ENCODE results near the gene LPCAT1.

LPCAT1 gene

DNA sequence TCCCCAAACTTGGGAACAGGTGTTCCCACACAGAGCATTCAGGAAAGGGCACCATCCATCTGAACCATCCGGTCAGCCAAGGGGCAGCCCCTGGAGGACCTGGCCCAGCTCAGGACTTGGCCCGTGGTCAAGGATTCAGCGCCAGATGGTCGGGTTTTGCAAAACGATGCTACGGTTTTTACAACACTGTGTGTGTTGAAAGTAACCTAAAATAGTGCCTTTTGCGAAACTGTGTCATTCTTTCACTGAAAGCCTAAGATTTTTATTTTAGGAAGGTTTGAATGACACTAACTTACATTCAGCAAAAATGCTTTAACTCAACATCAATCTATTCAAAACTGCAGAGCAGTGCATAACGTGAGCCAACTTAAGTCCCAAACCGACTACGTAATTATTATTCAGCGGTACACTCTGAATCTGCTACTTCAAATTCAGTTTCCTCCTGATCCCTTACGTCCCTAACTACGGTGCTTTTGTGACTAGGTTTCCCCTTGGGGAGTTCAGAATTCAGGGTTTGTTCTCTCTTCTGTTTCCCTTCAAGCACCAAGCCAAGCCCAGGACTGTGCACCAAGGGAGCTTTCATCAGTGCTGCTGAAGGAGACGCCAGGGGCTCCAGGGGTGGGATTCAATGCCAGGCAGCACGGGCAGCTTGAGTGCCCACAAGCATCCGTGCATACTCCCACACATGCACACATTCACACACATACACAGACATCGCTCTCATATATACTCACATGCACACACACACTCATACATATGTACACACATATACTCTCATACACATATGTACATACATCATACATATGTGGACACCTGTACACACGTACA is 25.8 kb downstream of the LPCAT1 start:
- DNase-seq (ENCODE audit: low read depth), result peak; percentile 89
- TF ChIP-seq, protein P1, sequence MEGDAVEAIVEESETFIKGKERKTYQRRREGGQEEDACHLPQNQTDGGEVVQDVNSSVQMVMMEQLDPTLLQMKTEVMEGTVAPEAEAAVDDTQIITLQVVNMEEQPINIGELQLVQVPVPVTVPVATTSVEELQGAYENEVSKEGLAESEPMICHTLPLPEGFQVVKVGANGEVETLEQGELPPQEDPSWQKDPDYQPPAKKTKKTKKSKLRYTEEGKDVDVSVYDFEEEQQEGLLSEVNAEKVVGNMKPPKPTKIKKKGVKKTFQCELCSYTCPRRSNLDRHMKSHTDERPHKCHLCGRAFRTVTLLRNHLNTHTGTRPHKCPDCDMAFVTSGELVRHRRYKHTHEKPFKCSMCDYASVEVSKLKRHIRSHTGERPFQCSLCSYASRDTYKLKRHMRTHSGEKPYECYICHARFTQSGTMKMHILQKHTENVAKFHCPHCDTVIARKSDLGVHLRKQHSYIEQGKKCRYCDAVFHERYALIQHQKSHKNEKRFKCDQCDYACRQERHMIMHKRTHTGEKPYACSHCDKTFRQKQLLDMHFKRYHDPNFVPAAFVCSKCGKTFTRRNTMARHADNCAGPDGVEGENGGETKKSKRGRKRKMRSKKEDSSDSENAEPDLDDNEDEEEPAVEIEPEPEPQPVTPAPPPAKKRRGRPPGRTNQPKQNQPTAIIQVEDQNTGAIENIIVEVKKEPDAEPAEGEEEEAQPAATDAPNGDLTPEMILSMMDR (IDR thresholded peaks at IDR 0.05; ENCODE audit: insufficient read depth, low read depth, low read length, missing control alignments), result no peak
- H3K4me3 ChIP-seq (ENCODE audit: low read depth, low read length), result peak overlapping the region; percentile 42

DNA sequence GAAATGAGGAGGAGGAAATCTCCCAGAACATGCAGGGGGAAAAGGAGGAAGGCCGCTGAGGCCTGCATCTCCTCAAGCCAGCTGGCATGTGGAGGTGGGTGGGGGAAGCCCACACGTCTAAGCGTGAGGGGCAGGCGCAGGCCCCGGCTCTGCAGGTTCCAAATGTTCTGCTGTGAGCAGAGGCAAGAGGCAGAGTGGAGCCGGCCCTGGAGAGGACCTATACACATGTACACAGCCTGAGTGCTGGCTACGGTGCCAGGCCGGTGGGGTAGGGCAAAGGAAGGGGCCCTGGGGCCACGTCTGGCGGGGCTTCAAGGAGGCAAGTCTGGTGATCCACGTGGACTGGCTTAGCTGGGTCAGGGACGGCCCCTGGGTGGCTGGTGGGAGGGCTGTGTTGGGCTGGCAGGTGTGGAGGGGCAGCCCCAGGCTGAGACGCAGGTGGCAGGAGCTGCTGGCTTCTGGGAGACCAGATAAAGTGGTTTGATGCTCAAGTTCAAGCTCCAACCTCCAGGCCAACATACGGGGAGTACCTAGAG is 26.4 kb downstream of the LPCAT1 start:
- TF ChIP-seq, protein P1 (IDR thresholded peaks at IDR 0.05; ENCODE audit: insufficient read depth, low read depth, low read length, missing control alignments), result no peak
- peak; percentile 87 for DNase-seq (ENCODE audit: low read depth)
- H3K4me3 ChIP-seq (ENCODE audit: low read depth, low read length), result peak overlapping the region; percentile 42

DNA sequence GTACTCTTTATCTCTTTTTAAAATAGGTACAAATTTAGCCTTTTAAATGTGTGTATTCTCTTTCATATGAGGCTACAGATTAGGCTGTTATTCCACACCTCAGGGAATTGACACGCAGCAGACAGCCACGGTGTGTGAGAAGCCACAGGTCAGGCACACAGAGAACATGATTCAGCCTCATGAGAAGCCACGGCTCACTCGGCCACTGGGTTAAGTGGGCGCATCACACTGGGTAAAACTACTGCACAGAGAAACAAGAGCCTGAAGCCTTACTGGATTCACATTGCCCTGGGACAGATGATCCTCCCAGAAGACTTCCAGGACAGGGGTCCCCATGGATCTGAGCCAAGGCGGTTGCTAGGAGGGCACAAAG is 28.2 kb downstream of the LPCAT1 start:
- peak; percentile 78 for DNase-seq (ENCODE audit: low read depth)
- peak overlapping the region; percentile 73 for H3K4me3 ChIP-seq (ENCODE audit: low read depth, low read length)
- TF ChIP-seq, protein P1 (IDR thresholded peaks at IDR 0.05; ENCODE audit: insufficient read depth, low read depth, low read length, missing control alignments), result no peak

DNA sequence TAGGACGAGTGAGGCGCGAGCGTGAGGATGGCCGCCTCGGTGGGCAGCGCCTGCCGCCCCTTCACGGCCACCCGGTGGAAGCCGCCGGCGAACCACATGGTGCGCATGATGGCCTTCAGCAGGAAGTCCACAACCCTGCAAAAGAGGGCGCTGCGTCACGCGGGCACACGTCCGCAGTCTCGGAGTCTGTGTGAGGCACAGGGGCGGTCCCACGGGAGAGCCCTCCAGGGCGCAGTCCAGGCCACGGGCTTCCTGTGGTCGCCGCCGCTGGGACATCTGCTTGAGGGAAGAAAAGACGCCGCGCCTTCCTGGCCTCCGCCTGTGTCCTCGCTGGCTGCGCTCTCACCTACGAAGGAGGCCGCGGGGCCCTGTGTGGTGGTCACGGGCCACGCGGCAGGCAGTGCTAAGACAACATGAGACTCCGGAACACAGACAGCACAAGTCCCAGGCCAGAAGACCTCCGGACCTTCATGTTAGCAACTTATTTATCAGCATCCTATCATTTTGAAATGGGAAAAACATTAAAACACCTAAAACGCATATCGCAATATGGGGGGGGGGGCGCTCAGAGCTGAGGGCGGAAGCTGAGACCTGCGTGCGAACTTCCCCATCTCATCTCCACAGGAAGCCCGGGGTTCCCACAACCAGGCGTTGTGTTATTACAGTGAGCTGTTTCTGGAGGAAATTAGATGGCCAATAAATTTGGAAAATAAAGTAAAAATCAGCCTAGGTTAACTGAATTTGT is 28.8 kb downstream of the LPCAT1 start:
- DNase-seq (ENCODE audit: low read depth), result peak; percentile 97
- peak overlapping the region; percentile 73 for H3K4me3 ChIP-seq (ENCODE audit: low read depth, low read length)
- TF ChIP-seq, protein P1 (IDR thresholded peaks at IDR 0.05; ENCODE audit: insufficient read depth, low read depth, low read length, missing control alignments), result peak; percentile 29

DNA sequence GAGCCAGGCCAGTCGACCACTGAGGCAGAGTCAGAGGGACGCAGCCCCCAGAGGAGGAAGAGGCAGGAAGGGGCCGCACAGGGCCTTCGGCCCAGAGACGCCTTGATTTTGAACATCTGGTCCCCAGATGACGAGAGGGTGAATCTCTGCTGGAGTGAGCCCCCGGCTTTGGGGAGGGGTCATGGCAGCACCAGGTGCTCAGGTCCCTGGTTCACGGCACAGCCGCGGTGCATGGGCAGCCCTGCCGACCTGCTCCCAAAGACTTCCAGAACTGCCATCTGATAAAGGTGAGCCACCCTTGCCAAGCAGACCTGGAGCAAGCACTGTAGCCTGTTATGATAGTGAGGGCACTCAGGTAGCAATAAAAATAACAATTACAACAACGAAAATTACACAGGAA is 29.8 kb downstream of the LPCAT1 start:
- TF ChIP-seq, protein P1 (IDR thresholded peaks at IDR 0.05; ENCODE audit: insufficient read depth, low read depth, low read length, missing control alignments), result no peak
- peak overlapping the region; percentile 73 for H3K4me3 ChIP-seq (ENCODE audit: low read depth, low read length)
- DNase-seq (ENCODE audit: low read depth), result no peak

DNA sequence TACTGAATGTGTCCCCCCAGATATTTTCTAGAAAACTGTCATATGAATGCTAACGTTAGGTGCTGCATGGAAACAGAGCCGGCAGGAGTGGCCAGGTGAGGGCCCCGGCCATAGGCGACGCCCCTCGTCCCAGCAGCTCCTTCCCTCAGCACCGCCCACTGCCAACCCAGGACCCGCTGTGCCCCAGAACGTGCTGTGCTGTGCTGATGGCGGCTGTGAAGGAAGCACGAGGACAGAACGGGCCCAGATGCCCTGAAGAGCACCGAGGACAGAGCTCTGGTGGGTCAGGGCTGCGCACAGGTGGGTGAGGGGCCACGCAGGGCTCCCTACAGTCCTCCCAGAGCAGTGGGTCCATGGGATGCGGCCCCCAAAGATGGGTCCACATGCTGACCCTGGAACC is 30.3 kb downstream of the LPCAT1 start:
- peak; percentile 71 for DNase-seq (ENCODE audit: low read depth)
- TF ChIP-seq, protein P1 (IDR thresholded peaks at IDR 0.05; ENCODE audit: insufficient read depth, low read depth, low read length, missing control alignments), result no peak
- peak overlapping the region; percentile 73 for H3K4me3 ChIP-seq (ENCODE audit: low read depth, low read length)

All from GM12865 (cell line).